ENCODE results near the gene SBK1. TPM values are rescaled to one million over a fixed set of nuclear protein-coding genes. Genes with fewer than 3 reads are reported as not detected.

The SBK1 gene
- total RNA-seq, 1 experiment from 2014 or later: 4.4 TPM

GRCh38 chr16:28313587-28313986 lies 21.3 kb downstream of the SBK1 start:
- Mint-ChIP-seq H3K36me3 (ENCODE audit: insufficient read depth, unreplicated experiment) (peaks cover 5% of the 10 kb centered on the region), H3K27ac (ENCODE audit: unreplicated experiment) (no peak overlapping the region), H3K27me3 (ENCODE audit: unreplicated experiment) (peaks cover 18% of the 10 kb centered on the region), H3K4me1 (ENCODE audit: low read depth, unreplicated experiment) (no peaks in the 10 kb centered on the region), H3K9me3 (ENCODE audit: low read depth, unreplicated experiment) (no peaks in the 10 kb centered on the region), H3K4me3 (ENCODE audit: low read depth, unreplicated experiment) (no peak overlapping the region)
- intact Hi-C loops (cut with micrococcal nuclease; ENCODE audit: unreplicated experiment): no loop called here
- CTCF ChIA-PET: interaction anchor here (0.6 to 1.8 kb wide), 3 partner anchors 19 to 788 kb away, joined by 3 to 6 read pairs (median 3); no protein-coding TSS in a partner anchor
- no TSS peak for BruUV-seq (replicated peaks)
- no peak for DNase-seq
- TF ChIP-seq CTCF (IDR thresholded peaks at IDR 0.05; ENCODE audit: unreplicated experiment): no peak

GRCh38 chr16:28316054-28316453 lies 23.7 kb downstream of the SBK1 start:
- no peak overlapping the region for H3K27ac Mint-ChIP-seq (ENCODE audit: unreplicated experiment)
- BruUV-seq (replicated peaks): no TSS peak
- DNase-seq: no peak
- TF ChIP-seq CTCF (IDR thresholded peaks at IDR 0.05; ENCODE audit: unreplicated experiment): no peak
- H3K9me3 Mint-ChIP-seq (ENCODE audit: low read depth, unreplicated experiment): no peaks in the 10 kb centered on the region
- H3K36me3 Mint-ChIP-seq (ENCODE audit: insufficient read depth, unreplicated experiment): peaks cover 5% of the 10 kb centered on the region
- H3K4me1 Mint-ChIP-seq (ENCODE audit: low read depth, unreplicated experiment): no peaks in the 10 kb centered on the region
- peaks cover 9% of the 10 kb centered on the region for H3K27me3 Mint-ChIP-seq (ENCODE audit: unreplicated experiment)
- no peak overlapping the region for H3K4me3 Mint-ChIP-seq (ENCODE audit: low read depth, unreplicated experiment)
- CTCF ChIA-PET: no interaction called here
- intact Hi-C loops (cut with micrococcal nuclease; ENCODE audit: unreplicated experiment): no loop called here

- CTCF ChIA-PET: interaction anchor here (0.5 to 1.4 kb wide), 7 partner anchors 20 to 318 kb away, joined by 3 to 7 read pairs (median 3); no protein-coding TSS in a partner anchor
- peak; percentile 80 for DNase-seq
- H3K36me3 Mint-ChIP-seq (ENCODE audit: insufficient read depth, unreplicated experiment): peaks cover 5% of the 10 kb centered on the region
- TF ChIP-seq CTCF (IDR thresholded peaks at IDR 0.05; ENCODE audit: unreplicated experiment): peak; percentile 94
- H3K27ac Mint-ChIP-seq (ENCODE audit: unreplicated experiment): no peak overlapping the region
- no peaks in the 10 kb centered on the region for H3K27me3 Mint-ChIP-seq (ENCODE audit: unreplicated experiment)
- intact Hi-C loops (cut with micrococcal nuclease; ENCODE audit: unreplicated experiment): loop anchor here (1.0 kb wide), 1 partner anchor 40 kb away; no protein-coding TSS in a partner anchor
- H3K4me3 Mint-ChIP-seq (ENCODE audit: low read depth, unreplicated experiment): no peak overlapping the region
- H3K9me3 Mint-ChIP-seq (ENCODE audit: low read depth, unreplicated experiment): no peaks in the 10 kb centered on the region
- H3K4me1 Mint-ChIP-seq (ENCODE audit: low read depth, unreplicated experiment): no peaks in the 10 kb centered on the region
- no TSS peak for BruUV-seq (replicated peaks)
Measured at GRCh38 chr16:28317040-28317880, 24.9 kb downstream of the SBK1 start.

- intact Hi-C loops (cut with micrococcal nuclease; ENCODE audit: unreplicated experiment): no loop called here
- Mint-ChIP-seq H3K9me3 (ENCODE audit: low read depth, unreplicated experiment) (no peaks in the 10 kb centered on the region), H3K4me3 (ENCODE audit: low read depth, unreplicated experiment) (no peak overlapping the region), H3K4me1 (ENCODE audit: low read depth, unreplicated experiment) (peaks cover 7% of the 10 kb centered on the region), H3K27me3 (ENCODE audit: unreplicated experiment) (no peaks in the 10 kb centered on the region), H3K27ac (ENCODE audit: unreplicated experiment) (no peak overlapping the region), H3K36me3 (ENCODE audit: insufficient read depth, unreplicated experiment) (peaks cover 5% of the 10 kb centered on the region)
- CTCF ChIA-PET: interaction anchor here (0.8 to 1.4 kb wide), 2 partner anchors 37 to 124 kb away, joined by 3 to 6 read pairs; no protein-coding TSS in a partner anchor
- no peak for TF ChIP-seq CTCF (IDR thresholded peaks at IDR 0.05; ENCODE audit: unreplicated experiment)
- BruUV-seq (replicated peaks): no TSS peak
- DNase-seq: no peak
Measured at GRCh38 chr16:28318042-28318744, 25.9 kb downstream of the SBK1 start.
